NCI-H460 (cell line): ENCODE data around the gene TMCC2. TPM values are rescaled to one million over a fixed set of nuclear protein-coding genes. Genes with fewer than 3 reads are reported as not detected.
A peak's percentile ranks its signal among the peaks of the same experiment; 100 is the strongest.
"Not testable (repeated sequence)": the region's sequence is repeated elsewhere in the genome, so short reads cannot be mapped to it uniquely, and the experiment has no call there.

Experiments used
- DNase-seq: peaks from one replicate; pipeline ENCODE4 v3.0.0-alpha.2; 2016; ENCODE audit warnings: low read depth; ENCODE audit errors: extremely low read depth
- total RNA-seq: library from RNA; depleted of rRNA; stranded (reverse); fragments of >200 nt; shearing (Covaris generic); gene quantifications from 2 replicates; pipeline ENCODE4 v1.2.3, GENCODE V29; 2014

TMCC2 gene
- total RNA-seq, 1 experiment from 2014 or later, result 1.5 TPM

GRCh38 chr1:205211839-205212536, 15.8 kb upstream of the TMCC2 start:
- no peak for DNase-seq

- DNase-seq, result no peak
These were observed 13.0 kb upstream of the TMCC2 start for GRCh38 chr1:205214756-205215155.

- no peak for DNase-seq
These were observed 11.2 kb upstream of the TMCC2 start for GRCh38 chr1:205216588-205216987.

GRCh38 chr1:205217418-205217817, 10.3 kb upstream of the TMCC2 start:
- DNase-seq, result no peak

- DNase-seq, result no peak
These were observed 7.3 kb upstream of the TMCC2 start for GRCh38 chr1:205220421-205220820.

GRCh38 chr1:205224736-205225135, 3.0 kb upstream of the TMCC2 start:
- DNase-seq, result no peak

GRCh38 chr1:205225901-205226765, 1.6 kb upstream of the TMCC2 start:
- DNase-seq, result no peak

GRCh38 chr1:205226868-205227583, 720 bp upstream of the TMCC2 start:
- no peak for DNase-seq

- DNase-seq, result no peak
These were observed 361 bp downstream of the TMCC2 start for GRCh38 chr1:205228093-205228521.

GRCh38 chr1:205229399-205229871, 1.7 kb downstream of the TMCC2 start:
- peak; percentile 58 for DNase-seq

- DNase-seq, result no peak
These were observed 2.4 kb downstream of the TMCC2 start for GRCh38 chr1:205229916-205230700.

- DNase-seq, result no peak
These were observed 3.2 kb downstream of the TMCC2 start for GRCh38 chr1:205230982-205231381.

GRCh38 chr1:205232127-205232820, 4.5 kb downstream of the TMCC2 start:
- no peak for DNase-seq

GRCh38 chr1:205232945-205233397, 5.2 kb downstream of the TMCC2 start:
- DNase-seq, result no peak

- DNase-seq, result not testable (repeated sequence)
These were observed 6.2 kb downstream of the TMCC2 start for GRCh38 chr1:205233986-205234385.

- DNase-seq, result no peak
These were observed 8.2 kb downstream of the TMCC2 start for GRCh38 chr1:205235951-205236350.

GRCh38 chr1:205236526-205236925, 8.8 kb downstream of the TMCC2 start:
- no peak for DNase-seq

- no peak for DNase-seq
These were observed 9.3 kb downstream of the TMCC2 start for GRCh38 chr1:205236951-205237475.
